ENCODE results near the gene BCL7B. TPM values are rescaled to one million over a fixed set of nuclear protein-coding genes. Genes with fewer than 3 reads are reported as not detected.
"Not testable (repeated sequence)": the region's sequence is repeated elsewhere in the genome, so short reads cannot be mapped to it uniquely, and the experiment has no call there.

BCL7B gene
- total RNA-seq, 1 donor from 2014 or later: 83.9 TPM

DNA sequence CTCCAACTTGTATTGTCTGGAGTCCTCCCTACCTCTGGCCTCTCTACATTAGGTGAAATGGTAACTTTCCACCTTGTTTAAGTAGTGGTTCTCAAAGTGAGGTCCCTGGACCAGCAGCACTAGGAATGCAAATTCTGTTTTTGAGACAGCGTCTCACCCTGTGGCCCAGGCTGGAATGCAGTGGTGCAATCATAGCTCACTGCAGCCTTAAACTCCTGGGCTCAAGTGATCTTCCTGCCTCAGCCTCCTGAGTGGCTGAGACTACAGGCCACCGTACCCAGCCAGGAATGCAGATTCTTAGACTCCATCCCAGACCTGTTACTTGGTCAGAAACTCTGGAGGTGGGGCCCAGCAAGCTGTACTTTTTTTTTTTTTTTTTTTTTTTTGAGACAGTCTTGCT is 27.7 kb upstream of the BCL7B start:
- H3K36me3 ChIP-seq (ENCODE audit: control insufficient read depth, insufficient read depth, low read length): no peaks in the 10 kb centered on the region

DNA sequence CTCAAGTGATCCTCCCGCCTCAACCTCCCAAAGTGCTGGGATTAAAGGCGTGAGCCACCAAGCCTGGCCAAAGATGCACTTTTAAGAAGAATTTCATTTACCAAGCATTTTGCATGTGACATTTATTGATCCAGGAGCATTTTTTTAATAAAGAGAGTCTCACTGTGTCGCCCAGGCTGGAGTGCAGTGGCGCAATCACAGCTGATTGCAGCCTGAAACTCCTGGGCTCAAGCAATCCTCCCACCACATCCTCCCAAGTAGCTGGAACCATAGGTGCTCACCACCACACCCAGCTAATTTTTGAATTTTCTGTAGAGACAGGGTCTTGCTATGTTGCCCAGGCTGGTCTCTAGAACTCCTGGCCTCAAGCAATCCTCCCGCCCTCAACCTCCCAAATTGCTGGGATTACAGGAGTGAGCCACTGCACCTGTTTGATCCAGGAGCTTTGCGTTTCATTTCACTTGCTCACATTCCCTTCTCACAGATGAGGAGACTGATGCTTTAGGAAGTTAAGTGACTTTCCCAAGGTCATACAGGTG is 25.2 kb upstream of the BCL7B start:
- Histone ChIP-seq H3K36me3 (ENCODE audit: control insufficient read depth, insufficient read depth, low read length) (no peaks in the 10 kb centered on the region), H3K27me3 (ENCODE audit: control insufficient read depth, insufficient read depth, low read length) (no peaks in the 10 kb centered on the region)
- TF ChIP-seq, protein P1, sequence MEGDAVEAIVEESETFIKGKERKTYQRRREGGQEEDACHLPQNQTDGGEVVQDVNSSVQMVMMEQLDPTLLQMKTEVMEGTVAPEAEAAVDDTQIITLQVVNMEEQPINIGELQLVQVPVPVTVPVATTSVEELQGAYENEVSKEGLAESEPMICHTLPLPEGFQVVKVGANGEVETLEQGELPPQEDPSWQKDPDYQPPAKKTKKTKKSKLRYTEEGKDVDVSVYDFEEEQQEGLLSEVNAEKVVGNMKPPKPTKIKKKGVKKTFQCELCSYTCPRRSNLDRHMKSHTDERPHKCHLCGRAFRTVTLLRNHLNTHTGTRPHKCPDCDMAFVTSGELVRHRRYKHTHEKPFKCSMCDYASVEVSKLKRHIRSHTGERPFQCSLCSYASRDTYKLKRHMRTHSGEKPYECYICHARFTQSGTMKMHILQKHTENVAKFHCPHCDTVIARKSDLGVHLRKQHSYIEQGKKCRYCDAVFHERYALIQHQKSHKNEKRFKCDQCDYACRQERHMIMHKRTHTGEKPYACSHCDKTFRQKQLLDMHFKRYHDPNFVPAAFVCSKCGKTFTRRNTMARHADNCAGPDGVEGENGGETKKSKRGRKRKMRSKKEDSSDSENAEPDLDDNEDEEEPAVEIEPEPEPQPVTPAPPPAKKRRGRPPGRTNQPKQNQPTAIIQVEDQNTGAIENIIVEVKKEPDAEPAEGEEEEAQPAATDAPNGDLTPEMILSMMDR (IDR thresholded peaks at IDR 0.05; ENCODE audit: insufficient read depth, low read length, poor library complexity, severe bottlenecking): no peak

More for the DNA sequence above, 27.7 kb upstream of the BCL7B start:
- DNase-seq (ENCODE audit: low read depth): no peak
- H3K27me3 ChIP-seq (ENCODE audit: control insufficient read depth, insufficient read depth, low read length): no peaks in the 10 kb centered on the region
- no peak overlapping the region for H3K4me3 ChIP-seq (ENCODE audit: low read depth, low read length)
- TF ChIP-seq, protein P1 (IDR thresholded peaks at IDR 0.05; ENCODE audit: insufficient read depth, low read length, poor library complexity, severe bottlenecking): no peak

GRCh38 chr7:73581006-73581405 is 23.5 kb upstream of the BCL7B start:
- H3K36me3 ChIP-seq (ENCODE audit: control insufficient read depth, insufficient read depth, low read length); H3K27me3 ChIP-seq (ENCODE audit: control insufficient read depth, insufficient read depth, low read length); H3K4me3 ChIP-seq (ENCODE audit: low read depth, low read length); DNase-seq (ENCODE audit: low read depth): not testable (repeated sequence)

More for the DNA sequence above, 25.2 kb upstream of the BCL7B start:
- no peak overlapping the region for H3K4me3 ChIP-seq (ENCODE audit: low read depth, low read length)
- no peak for DNase-seq (ENCODE audit: low read depth)

GRCh38 chr7:73578342-73579128 is 21.0 kb upstream of the BCL7B start, which contains the start of gene TBL2:
Gene TBL2, minus strand, starts transcription at chr7:73578579. Its CDS starts 30 bp downstream, at chr7:73578549.
- Histone ChIP-seq H3K4me3 (ENCODE audit: low read depth, low read length) (peak within 1 kb of the TSS; percentile 86), H3K27me3 (ENCODE audit: control insufficient read depth, insufficient read depth, low read length) (no peaks in the 10 kb centered on the region), H3K36me3 (ENCODE audit: control insufficient read depth, insufficient read depth, low read length) (peaks cover 2% of the 10 kb centered on the region)
- TF ChIP-seq, protein P1 (IDR thresholded peaks at IDR 0.05; ENCODE audit: insufficient read depth, low read length, poor library complexity, severe bottlenecking): peak; percentile 15
- DNase-seq (ENCODE audit: low read depth): peak; percentile 85

- TF ChIP-seq, protein P1 (IDR thresholded peaks at IDR 0.05; ENCODE audit: insufficient read depth, low read length, poor library complexity, severe bottlenecking): no peak
- DNase-seq (ENCODE audit: low read depth): no peak
- H3K36me3 ChIP-seq (ENCODE audit: control insufficient read depth, insufficient read depth, low read length): peaks cover 4% of the 10 kb centered on the region
- peak overlapping the region; percentile 86 for H3K4me3 ChIP-seq (ENCODE audit: low read depth, low read length)
- no peaks in the 10 kb centered on the region for H3K27me3 ChIP-seq (ENCODE audit: control insufficient read depth, insufficient read depth, low read length)
Observed at GRCh38 chr7:73577627-73578341, 20.3 kb upstream of the BCL7B start.

DNA sequence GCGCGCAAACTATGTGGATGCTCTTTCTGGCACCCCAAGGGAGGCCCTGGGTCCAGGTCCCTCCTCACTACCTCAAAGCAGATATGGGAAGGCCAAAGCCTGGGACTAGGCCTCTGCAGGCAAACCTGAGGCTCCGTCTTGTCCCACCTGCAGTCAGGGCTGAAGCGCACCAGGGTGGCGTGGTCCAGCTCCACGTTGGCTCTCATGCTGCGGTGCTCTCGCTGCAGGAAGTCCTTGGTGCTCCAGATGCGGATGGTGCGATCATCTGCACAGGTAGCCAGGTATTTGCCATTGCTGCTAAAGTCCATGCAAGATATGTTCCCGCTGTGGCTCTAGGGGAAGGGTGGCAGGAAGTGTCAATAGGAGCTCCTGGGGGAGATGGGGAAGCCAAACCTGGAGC is 16.3 kb upstream of the BCL7B start:
- Histone ChIP-seq H3K4me3 (ENCODE audit: low read depth, low read length) (no peak overlapping the region), H3K36me3 (ENCODE audit: control insufficient read depth, insufficient read depth, low read length) (peaks cover 6% of the 10 kb centered on the region), H3K27me3 (ENCODE audit: control insufficient read depth, insufficient read depth, low read length) (no peaks in the 10 kb centered on the region)
- TF ChIP-seq, protein P1 (IDR thresholded peaks at IDR 0.05; ENCODE audit: insufficient read depth, low read length, poor library complexity, severe bottlenecking): no peak
- DNase-seq (ENCODE audit: low read depth): no peak
